ENCODE data around the gene CACNB4.
"Not testable (repeated sequence)": the region's sequence is repeated elsewhere in the genome, so short reads cannot be mapped to it uniquely, and the experiment has no call there.

The CACNB4 gene

DNA sequence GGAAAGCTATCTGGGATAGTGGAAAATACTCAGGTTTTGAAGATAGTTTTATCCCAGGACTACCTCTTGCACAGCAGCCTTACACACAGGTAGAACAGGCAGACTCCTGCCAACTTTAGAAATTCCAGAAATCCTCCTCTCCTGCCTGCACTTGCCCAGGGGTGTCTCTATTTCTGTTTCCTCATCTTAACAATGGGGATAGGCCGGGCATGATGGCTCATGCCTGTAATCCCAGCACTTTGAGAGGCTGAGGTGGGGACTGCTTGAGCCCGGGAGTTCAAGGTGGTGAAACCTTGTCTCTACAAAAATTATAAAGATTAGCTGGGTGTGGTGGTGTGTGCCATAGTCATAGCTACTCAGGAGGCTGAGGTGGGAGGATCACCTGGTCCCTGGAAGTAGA is 153.7 kb downstream of the CACNB4 start:
- no peak for DNase-seq (ENCODE audit: low read depth)

DNA sequence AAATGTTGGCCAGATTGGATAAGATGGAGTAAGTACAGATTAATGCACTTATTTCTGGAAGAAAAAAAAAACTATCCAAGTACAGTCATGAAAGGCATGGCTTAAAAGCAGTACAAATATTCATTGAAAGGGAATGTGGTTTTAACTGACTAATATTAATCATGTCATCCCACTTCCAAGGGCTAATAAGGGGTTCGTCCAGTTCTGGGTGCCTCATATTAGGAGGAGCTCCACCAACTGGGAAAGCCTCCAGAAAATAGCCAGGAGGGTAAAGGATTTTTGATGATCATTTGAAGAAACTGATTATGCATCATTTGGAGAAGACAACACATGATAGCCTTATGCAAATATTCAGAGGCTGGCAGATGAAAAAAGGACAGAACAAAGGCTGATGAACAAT is 155.4 kb downstream of the CACNB4 start:
- DNase-seq (ENCODE audit: low read depth): no peak
- TF ChIP-seq, protein P1, sequence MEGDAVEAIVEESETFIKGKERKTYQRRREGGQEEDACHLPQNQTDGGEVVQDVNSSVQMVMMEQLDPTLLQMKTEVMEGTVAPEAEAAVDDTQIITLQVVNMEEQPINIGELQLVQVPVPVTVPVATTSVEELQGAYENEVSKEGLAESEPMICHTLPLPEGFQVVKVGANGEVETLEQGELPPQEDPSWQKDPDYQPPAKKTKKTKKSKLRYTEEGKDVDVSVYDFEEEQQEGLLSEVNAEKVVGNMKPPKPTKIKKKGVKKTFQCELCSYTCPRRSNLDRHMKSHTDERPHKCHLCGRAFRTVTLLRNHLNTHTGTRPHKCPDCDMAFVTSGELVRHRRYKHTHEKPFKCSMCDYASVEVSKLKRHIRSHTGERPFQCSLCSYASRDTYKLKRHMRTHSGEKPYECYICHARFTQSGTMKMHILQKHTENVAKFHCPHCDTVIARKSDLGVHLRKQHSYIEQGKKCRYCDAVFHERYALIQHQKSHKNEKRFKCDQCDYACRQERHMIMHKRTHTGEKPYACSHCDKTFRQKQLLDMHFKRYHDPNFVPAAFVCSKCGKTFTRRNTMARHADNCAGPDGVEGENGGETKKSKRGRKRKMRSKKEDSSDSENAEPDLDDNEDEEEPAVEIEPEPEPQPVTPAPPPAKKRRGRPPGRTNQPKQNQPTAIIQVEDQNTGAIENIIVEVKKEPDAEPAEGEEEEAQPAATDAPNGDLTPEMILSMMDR (IDR thresholded peaks at IDR 0.05; ENCODE audit: control insufficient read depth, insufficient read depth, low read depth, low read length, missing control alignments): no peak
- H3K4me3 ChIP-seq (ENCODE audit: control insufficient read depth, low read depth, low read length): no peak overlapping the region

More for the DNA sequence above, 153.7 kb downstream of the CACNB4 start:
- TF ChIP-seq, protein P1 (IDR thresholded peaks at IDR 0.05; ENCODE audit: control insufficient read depth, insufficient read depth, low read depth, low read length, missing control alignments): no peak
- no peak overlapping the region for H3K4me3 ChIP-seq (ENCODE audit: control insufficient read depth, low read depth, low read length)

DNA sequence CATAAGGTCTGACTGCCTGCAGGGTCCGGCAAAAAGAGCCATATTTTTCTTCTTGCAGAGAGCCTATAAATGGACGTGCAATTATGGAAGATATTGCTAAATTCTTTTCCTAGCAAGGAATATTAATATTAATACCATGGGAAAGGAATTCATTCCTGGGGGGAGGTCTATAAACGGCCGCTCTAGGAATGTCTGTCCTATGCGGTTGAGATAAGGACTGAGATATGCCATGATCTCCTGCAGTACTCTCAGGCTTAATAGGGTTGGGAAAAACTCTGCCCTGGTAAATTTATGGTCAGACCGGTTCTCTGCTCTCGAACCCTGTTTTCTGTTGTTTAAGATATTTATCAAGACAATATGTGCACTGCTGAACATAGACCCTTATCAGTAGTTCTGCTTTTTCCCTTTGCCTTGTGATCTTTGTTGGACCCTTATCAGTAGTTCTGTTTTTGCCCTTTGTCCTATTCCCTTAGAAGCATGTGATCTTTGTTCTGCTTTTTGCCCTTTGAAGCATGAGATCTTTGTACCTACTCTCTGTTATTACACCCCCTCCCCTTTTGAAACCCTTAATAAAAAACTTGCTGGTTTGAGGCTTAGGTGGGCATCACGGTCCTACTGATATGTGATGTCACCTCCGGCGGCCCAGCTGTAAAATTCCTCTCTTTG is 156.2 kb downstream of the CACNB4 start:
- H3K4me3 ChIP-seq (ENCODE audit: control insufficient read depth, low read depth, low read length); DNase-seq (ENCODE audit: low read depth): not testable (repeated sequence)

DNA sequence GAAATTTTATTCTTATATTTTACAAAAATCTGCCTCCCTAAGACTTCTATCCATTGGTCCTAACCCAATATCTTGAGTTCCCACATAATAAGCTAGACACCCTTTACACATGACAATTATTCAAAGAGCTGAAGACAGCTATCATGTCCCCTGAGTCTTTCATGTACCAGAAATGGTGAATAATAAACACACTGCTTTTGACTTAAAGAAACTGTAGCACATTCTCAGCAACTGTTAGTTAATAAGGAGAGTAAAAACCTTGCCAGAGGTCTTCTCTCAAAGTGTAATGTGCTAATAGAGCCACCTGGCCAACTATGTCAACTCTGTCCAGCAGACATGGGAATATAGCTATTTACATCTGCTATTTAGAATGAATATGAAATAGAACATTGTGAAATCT is 160.9 kb downstream of the CACNB4 start:
- TF ChIP-seq, protein P1 (IDR thresholded peaks at IDR 0.05; ENCODE audit: control insufficient read depth, insufficient read depth, low read depth, low read length, missing control alignments): no peak
- no peak for DNase-seq (ENCODE audit: low read depth)
- no peak overlapping the region for H3K4me3 ChIP-seq (ENCODE audit: control insufficient read depth, low read depth, low read length)

DNA sequence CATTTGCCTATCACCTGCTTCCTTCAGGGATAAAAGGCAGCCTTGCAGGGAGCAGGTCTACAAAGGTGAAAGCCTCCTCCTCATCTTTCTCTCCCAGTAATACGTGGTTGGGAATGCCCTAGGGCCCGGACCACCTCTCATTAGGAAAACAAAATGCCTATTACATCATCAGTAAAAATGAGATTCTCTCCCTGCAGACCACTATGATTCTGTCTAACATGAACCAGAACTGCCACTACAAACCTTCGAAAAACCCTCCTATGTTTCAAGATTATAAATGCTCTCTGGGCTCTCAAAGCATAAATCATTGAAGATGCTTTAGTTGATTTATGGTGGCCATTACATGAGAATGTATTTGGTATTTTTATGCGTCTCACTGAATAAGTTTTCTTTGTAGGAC is 162.2 kb downstream of the CACNB4 start:
- no peak overlapping the region for H3K4me3 ChIP-seq (ENCODE audit: control insufficient read depth, low read depth, low read length)
- TF ChIP-seq, protein P1 (IDR thresholded peaks at IDR 0.05; ENCODE audit: control insufficient read depth, insufficient read depth, low read depth, low read length, missing control alignments): no peak
- DNase-seq (ENCODE audit: low read depth): no peak

DNA sequence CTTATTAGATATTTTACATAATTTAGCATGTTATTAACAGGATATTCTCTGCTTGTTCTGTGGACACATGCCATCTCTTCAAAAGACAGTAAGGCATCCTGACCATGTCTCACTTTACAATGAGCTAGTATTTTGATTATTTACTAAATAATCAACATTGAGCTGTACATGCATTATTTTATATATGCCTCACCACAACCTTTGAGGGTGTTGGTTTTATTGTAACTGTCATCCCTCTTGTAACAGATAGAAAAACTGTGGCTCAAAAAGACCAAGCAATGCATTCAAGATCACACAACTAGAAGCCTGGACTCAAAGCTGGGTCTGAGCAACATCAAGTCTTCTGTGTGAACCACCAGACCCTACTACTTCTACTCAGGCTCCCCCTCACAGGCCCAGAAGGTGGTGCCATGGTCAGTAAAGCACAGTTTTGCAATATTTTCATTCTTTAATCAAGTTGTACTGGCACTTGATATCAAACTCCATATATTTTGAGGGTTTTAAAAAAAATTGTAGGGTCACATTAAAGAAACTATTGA is 165.5 kb downstream of the CACNB4 start:
- TF ChIP-seq, protein P1 (IDR thresholded peaks at IDR 0.05; ENCODE audit: control insufficient read depth, insufficient read depth, low read depth, low read length, missing control alignments): no peak
- H3K4me3 ChIP-seq (ENCODE audit: control insufficient read depth, low read depth, low read length): no peak overlapping the region
- no peak for DNase-seq (ENCODE audit: low read depth)

DNA sequence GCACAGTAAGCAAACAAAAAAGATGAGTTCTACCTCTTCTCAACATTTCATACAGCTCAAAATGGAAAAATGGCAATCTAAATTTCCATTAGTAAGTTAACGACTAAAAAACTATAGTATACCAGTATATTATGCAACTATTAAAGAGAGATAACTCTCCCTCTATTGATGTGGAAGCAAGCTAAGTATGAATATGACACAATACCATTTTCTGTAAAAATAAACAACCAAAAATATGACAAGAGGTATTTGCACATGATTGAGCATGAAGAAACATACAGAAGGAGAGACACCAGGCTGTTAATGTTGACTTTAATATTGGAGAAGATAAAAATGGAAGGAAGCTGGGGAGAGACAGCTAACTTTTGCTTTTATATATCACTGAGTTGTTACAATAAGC is 167.1 kb downstream of the CACNB4 start:
- TF ChIP-seq, protein P1 (IDR thresholded peaks at IDR 0.05; ENCODE audit: control insufficient read depth, insufficient read depth, low read depth, low read length, missing control alignments): no peak
- H3K4me3 ChIP-seq (ENCODE audit: control insufficient read depth, low read depth, low read length): no peak overlapping the region
- DNase-seq (ENCODE audit: low read depth): no peak
